GM10266 (cell line): ENCODE measurements around the gene TTC23.

Experiments used
- DNase-seq: peaks from one replicate; pipeline ENCODE4 v3.0.0; 2012; ENCODE audit errors: extremely low spot score
- CTCF ChIP-seq: IDR thresholded peaks from 2 replicates; pipeline ENCODE4 v1.5.1; 2012; ENCODE audit warnings: mild to moderate bottlenecking, low read depth; ENCODE audit not compliant: control insufficient read depth, insufficient read depth; ENCODE audit errors: missing control alignments

TTC23 gene

GRCh38 chr15:99153026-99153535, 96.3 kb downstream of the TTC23 start:
- no peak for TF ChIP-seq CTCF
- no peak for DNase-seq

- TF ChIP-seq CTCF: no peak
- no peak for DNase-seq
Observed at GRCh38 chr15:99151156-99151555, 98.2 kb downstream of the TTC23 start.

DNA sequence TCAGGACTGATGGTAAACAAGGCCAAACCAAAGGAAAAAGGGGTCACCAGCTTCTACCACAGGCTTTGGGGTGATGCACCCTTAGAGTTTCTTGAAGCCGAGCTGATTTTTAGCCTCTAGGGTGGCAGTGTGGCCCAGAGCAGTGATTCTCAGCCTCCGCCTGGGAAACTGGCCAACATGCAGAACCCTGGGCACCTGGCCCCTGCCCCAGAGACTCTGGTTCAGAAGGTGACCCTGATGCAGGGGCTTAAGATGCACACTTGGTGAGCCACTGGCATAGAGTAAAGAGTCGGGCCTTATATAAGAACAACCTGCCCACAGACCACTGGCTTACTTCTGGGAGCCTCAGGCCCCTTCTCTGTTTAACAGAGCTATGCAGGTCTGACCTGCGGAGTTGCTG, 100.0 kb downstream of the TTC23 start:
- TF ChIP-seq CTCF: no peak
- no peak for DNase-seq

DNA sequence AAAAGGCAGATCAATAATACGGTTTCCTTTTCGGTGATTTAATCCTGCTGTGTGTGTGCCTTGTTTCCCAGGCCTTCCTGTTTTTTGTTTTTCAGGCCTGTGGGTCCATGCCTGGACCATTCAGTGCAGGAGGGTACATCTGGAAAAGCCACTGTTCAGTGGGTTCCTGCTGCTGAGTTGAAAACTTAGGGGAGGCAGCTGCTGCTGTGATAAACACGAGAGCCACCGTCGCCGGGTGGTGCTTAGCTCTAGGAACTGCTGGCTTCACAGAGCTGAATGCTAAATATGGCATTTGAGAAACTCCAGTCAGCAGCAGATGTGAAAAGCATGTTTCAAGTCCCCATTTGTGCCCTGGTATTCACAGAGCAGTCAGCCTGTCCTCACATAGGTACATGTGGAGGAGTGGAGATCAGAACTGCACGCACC, 100.5 kb downstream of the TTC23 start:
- no peak for TF ChIP-seq CTCF
- DNase-seq: no peak

GRCh38 chr15:99146661-99147060, 102.7 kb downstream of the TTC23 start:
- DNase-seq: no peak
- TF ChIP-seq CTCF: no peak

GRCh38 chr15:99145778-99146177, 103.6 kb downstream of the TTC23 start:
- TF ChIP-seq CTCF: no peak
- DNase-seq: no peak

GRCh38 chr15:99145005-99145404, 104.4 kb downstream of the TTC23 start:
- no peak for TF ChIP-seq CTCF
- DNase-seq: no peak
